ENCODE results near the gene MRPS15.

DNA sequence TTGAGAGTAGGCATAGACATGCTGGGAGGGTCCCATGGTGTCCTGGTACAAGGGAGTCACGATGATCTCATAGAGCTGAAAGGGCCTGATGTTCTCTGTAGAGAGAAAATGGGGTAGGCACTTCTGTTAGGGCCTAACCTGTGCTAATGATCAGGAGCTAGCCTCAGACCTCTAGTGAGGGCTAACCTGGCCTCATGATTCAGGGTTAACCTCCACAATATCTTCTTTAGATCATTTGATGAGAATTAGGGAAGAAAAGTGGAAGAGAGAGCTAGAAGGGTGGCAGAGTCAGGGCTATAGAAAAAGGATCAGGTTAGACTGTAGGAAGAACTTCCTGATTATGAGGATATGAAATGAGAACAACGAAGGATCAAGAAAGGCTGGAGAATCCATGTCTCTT is 5.0 kb upstream of the MRPS15 start:
- no peak for TF ChIP-seq ZFX (IDR thresholded peaks at IDR 0.05; ENCODE audit: borderline replicate concordance)
- TF ChIP-seq, protein P1, sequence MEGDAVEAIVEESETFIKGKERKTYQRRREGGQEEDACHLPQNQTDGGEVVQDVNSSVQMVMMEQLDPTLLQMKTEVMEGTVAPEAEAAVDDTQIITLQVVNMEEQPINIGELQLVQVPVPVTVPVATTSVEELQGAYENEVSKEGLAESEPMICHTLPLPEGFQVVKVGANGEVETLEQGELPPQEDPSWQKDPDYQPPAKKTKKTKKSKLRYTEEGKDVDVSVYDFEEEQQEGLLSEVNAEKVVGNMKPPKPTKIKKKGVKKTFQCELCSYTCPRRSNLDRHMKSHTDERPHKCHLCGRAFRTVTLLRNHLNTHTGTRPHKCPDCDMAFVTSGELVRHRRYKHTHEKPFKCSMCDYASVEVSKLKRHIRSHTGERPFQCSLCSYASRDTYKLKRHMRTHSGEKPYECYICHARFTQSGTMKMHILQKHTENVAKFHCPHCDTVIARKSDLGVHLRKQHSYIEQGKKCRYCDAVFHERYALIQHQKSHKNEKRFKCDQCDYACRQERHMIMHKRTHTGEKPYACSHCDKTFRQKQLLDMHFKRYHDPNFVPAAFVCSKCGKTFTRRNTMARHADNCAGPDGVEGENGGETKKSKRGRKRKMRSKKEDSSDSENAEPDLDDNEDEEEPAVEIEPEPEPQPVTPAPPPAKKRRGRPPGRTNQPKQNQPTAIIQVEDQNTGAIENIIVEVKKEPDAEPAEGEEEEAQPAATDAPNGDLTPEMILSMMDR (IDR thresholded peaks at IDR 0.05), result no peak

All from 22Rv1 (cell line).